Vagina (tissue), 2 donors: ENCODE data around the gene ABCC3.

Experiments used
- POLR2AphosphoS5 ChIP-seq, 2 donors: sonication (generic); formaldehyde crosslinking; IDR thresholded peaks; one replicate each; pipeline ENCODE4 v1.9.0; 2017; ENCODE audit warnings: antibody characterized with exemption in 2 of 2, mild to moderate bottlenecking in 2 of 2, low read depth in 1 of 2; ENCODE audit not compliant: insufficient read depth in 1 of 2
- TF ChIP-seq, protein P1 (sequence below), 3 experiments: fragments of 450-650 bp in 2 of 3; fragments of 200-600 bp in 1 of 3; sonication (generic) in 1 of 3; IDR thresholded peaks; one replicate each; pipeline ENCODE4 v1.5.1; 2017 to 2019; ENCODE audit warnings: antibody characterized with exemption in 3 of 3, mild to moderate bottlenecking in 2 of 3, moderate library complexity in 2 of 3

DNA sequence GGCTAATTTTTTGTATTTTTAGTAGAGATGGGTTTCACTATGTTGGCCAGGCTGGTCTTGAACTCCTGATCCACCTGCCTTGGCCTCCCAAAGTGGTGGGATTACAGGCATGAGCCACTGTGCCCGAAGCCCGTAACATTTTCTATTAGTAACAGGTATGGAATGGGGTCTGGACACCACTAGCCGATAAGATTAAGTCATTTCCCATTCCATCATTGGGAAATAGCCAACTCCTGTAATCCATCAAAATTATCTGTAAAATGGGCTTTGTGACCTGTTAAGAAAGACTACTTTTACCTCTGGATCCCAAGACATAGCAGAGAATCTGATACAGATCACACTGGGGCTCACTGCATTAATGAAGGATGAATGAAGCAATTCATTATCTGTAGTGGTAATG lies 80.8 kb downstream of the ABCC3 start:
- TF ChIP-seq, protein P1, sequence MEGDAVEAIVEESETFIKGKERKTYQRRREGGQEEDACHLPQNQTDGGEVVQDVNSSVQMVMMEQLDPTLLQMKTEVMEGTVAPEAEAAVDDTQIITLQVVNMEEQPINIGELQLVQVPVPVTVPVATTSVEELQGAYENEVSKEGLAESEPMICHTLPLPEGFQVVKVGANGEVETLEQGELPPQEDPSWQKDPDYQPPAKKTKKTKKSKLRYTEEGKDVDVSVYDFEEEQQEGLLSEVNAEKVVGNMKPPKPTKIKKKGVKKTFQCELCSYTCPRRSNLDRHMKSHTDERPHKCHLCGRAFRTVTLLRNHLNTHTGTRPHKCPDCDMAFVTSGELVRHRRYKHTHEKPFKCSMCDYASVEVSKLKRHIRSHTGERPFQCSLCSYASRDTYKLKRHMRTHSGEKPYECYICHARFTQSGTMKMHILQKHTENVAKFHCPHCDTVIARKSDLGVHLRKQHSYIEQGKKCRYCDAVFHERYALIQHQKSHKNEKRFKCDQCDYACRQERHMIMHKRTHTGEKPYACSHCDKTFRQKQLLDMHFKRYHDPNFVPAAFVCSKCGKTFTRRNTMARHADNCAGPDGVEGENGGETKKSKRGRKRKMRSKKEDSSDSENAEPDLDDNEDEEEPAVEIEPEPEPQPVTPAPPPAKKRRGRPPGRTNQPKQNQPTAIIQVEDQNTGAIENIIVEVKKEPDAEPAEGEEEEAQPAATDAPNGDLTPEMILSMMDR (IDR thresholded peaks at IDR 0.05): no peak
- no peak for TF ChIP-seq POLR2AphosphoS5 (IDR thresholded peaks at IDR 0.05; ENCODE audit: insufficient read depth in 1 of 2, low read depth in 1 of 2)
